Gastrocnemius medialis (tissue), 4 donors: ENCODE data around the gene FMC1. TPM values are rescaled to one million over a fixed set of nuclear protein-coding genes. Genes with fewer than 3 reads are reported as not detected.
A peak's percentile ranks its signal among the peaks of the same experiment; 100 is the strongest.

Experiments used
- ATAC-seq, 2 donors: fragments of 150-250 bp; one replicate each; pipeline ENCODE4 v1.9.1; 2016
- DNase-seq, 2 donors: peaks; one replicate each; pipeline ENCODE4 v3.0.0-alpha.2; 2019
- H3K27ac ChIP-seq, 4 donors: fragments of 200-600 bp; sonication (generic); 1 replicate in 1 of 4; 2 replicates in 3 of 4; pipeline ENCODE4 v1.5.1; 2016 to 2018; ENCODE audit warnings: mild to moderate bottlenecking in 2 of 4, moderate library complexity in 1 of 4
- H3K27me3 ChIP-seq, 3 donors: fragments of 200-600 bp; sonication (generic) in 2 of 3; 1 replicate in 1 of 3; 2 replicates in 2 of 3; pipeline versions ENCODE4 v1.5.1 to v1.6.0; 2016 to 2019; ENCODE audit warnings: mild to moderate bottlenecking in 1 of 3, moderate library complexity in 1 of 3
- H3K36me3 ChIP-seq, 2 donors: fragments of 200-600 bp; sonication (generic) in 1 of 2; one replicate each; pipeline ENCODE4 v1.5.1; 2017 to 2018
- H3K4me1 ChIP-seq, 2 donors: fragments of 200-600 bp; sonication (generic) in 1 of 2; one replicate each; pipeline ENCODE4 v1.5.1; 2016 to 2017; ENCODE audit warnings: mild to moderate bottlenecking in 2 of 2
- H3K4me3 ChIP-seq, 4 donors: fragments of 200-600 bp; sonication (generic) in 3 of 4; 1 replicate in 1 of 4; 2 replicates in 3 of 4; pipeline ENCODE4 v1.5.1; 2016 to 2019; ENCODE audit warnings: mild to moderate bottlenecking in 2 of 4
- H3K9me3 ChIP-seq, 3 donors: fragments of 200-600 bp; sonication (generic) in 2 of 3; 1 replicate in 1 of 3; 2 replicates in 2 of 3; pipeline ENCODE4 v1.5.1; 2016 to 2019
- POLR2A ChIP-seq, 2 donors: fragments of 450-650 bp; IDR thresholded peaks; one replicate each; pipeline ENCODE4 v1.6.1; 2017; ENCODE audit warnings: antibody characterized with exemption in 2 of 2, mild to moderate bottlenecking in 2 of 2, moderate library complexity in 2 of 2
- in situ Hi-C, 4 donors: fragments of 200-750 bp; cut with MboI; loops; one replicate each; pipeline versions ENCODE4 v1.15.0 to v1.8.0; 2017; ENCODE audit warnings: low sequenced_read_pairs in 4 of 4
- intact Hi-C: fragments of 100-400 bp; cut with DNase I; formaldehyde crosslinking; loops from one replicate; pipeline ENCODE4 v1.15.1; 2023; ENCODE audit warnings: low total_unique reads
- total RNA-seq, 4 donors: library from RNA; depleted of rRNA; stranded (reverse); fragments of >200 nt; gene quantifications; one replicate each; pipeline versions ENCODE4 v1.1.0 to v1.2.3, GENCODE V29; 2016
- TF ChIP-seq, protein P1 (sequence below), 5 experiments: fragments of 450-650 bp in 3 of 5; fragments of 200-600 bp in 2 of 5; sonication (generic) in 2 of 5; IDR thresholded peaks in 4 of 5; conservative IDR thresholded peaks in 1 of 5; 1 replicate in 4 of 5; 2 replicates in 1 of 5; pipeline ENCODE4 v1.5.1; 2016 to 2019; ENCODE audit warnings: antibody characterized with exemption in 5 of 5, mild to moderate bottlenecking in 3 of 5, moderate library complexity in 3 of 5

FMC1 gene
- total RNA-seq, 4 donors from 2014 or later = 19.3 to 32.6 (median 31.3) TPM

GRCh38 chr7:139361523-139361922 lies 20.4 kb downstream of the FMC1 start:
- Histone ChIP-seq H3K36me3 (peaks cover 0 to 8% of the 10 kb centered on the region in 2 donors), H3K27ac (peak overlapping the region; percentile 99 to 100 (median 100)), H3K4me3 (peak overlapping the region; percentile 84 to 99 (median 95)), H3K9me3 (no peaks in the 10 kb centered on the region), H3K4me1 (peaks cover 44 to 47% of the 10 kb centered on the region in 2 donors), H3K27me3 (no peaks in the 10 kb centered on the region)
- ATAC-seq (no peak), DNase-seq (no peak)
- in situ Hi-C loops = loop anchor here in 1 of 4 donors (25.0 kb wide), 1 partner anchor 249 kb away; the partner anchor contains the start of gene ZC3HAV1
- intact Hi-C loops = loop anchor here (5.0 kb wide), 1 partner anchor 61 kb away; no protein-coding TSS in a partner anchor
- TF ChIP-seq, protein P1, sequence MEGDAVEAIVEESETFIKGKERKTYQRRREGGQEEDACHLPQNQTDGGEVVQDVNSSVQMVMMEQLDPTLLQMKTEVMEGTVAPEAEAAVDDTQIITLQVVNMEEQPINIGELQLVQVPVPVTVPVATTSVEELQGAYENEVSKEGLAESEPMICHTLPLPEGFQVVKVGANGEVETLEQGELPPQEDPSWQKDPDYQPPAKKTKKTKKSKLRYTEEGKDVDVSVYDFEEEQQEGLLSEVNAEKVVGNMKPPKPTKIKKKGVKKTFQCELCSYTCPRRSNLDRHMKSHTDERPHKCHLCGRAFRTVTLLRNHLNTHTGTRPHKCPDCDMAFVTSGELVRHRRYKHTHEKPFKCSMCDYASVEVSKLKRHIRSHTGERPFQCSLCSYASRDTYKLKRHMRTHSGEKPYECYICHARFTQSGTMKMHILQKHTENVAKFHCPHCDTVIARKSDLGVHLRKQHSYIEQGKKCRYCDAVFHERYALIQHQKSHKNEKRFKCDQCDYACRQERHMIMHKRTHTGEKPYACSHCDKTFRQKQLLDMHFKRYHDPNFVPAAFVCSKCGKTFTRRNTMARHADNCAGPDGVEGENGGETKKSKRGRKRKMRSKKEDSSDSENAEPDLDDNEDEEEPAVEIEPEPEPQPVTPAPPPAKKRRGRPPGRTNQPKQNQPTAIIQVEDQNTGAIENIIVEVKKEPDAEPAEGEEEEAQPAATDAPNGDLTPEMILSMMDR (IDR thresholded peaks at IDR 0.05 in 4 of 5, conservative IDR thresholded peaks at IDR 0.05 in 1 of 5) = no peak
- no peak for TF ChIP-seq POLR2A (IDR thresholded peaks at IDR 0.05)

GRCh38 chr7:139362302-139362701 lies 21.2 kb downstream of the FMC1 start:
- Histone ChIP-seq H3K9me3 (no peaks in the 10 kb centered on the region), H3K27ac (peak overlapping the region; percentile 18 to 100 (median 100)), H3K4me1 (peaks cover 44 to 53% of the 10 kb centered on the region in 2 donors), H3K27me3 (no peaks in the 10 kb centered on the region), H3K36me3 (peaks cover 0 to 8% of the 10 kb centered on the region in 2 donors), H3K4me3 (peak overlapping the region in 2 of 4 donors; percentile 84 to 98)
- DNase-seq (no peak), ATAC-seq (no peak)
- no peak for TF ChIP-seq POLR2A (IDR thresholded peaks at IDR 0.05)
- TF ChIP-seq, protein P1 (IDR thresholded peaks at IDR 0.05 in 4 of 5, conservative IDR thresholded peaks at IDR 0.05 in 1 of 5) = no peak
- in situ Hi-C loops = loop anchor here in 1 of 4 donors (25.0 kb wide), 1 partner anchor 250 kb away; the partner anchor contains the start of gene ZC3HAV1
- intact Hi-C loops = loop anchor here (5.0 kb wide), 1 partner anchor 60 kb away; no protein-coding TSS in a partner anchor

DNA sequence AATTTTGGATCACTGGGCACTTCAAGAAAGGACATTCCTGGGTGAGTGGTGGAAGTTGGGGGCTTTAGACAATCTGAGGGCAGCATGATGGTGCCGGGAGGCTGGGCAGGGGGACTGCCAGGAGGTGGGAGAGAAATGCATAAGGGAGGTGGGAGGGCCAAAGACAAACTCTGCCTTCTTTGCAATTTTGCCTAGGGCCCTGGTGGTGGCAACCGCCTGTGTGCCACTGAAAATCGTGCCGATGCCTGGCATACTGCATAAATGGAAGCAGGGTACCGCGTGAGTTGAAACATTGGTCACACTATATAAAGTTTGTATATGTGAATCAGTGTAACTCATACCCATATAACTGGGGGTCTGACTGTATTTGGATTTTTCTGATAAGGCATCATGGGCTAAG lies 21.8 kb downstream of the FMC1 start:
- no peak for DNase-seq
- Histone ChIP-seq H3K4me3 (no peak overlapping the region), H3K27me3 (no peaks in the 10 kb centered on the region), H3K36me3 (peaks cover 0 to 8% of the 10 kb centered on the region in 2 donors), H3K9me3 (no peaks in the 10 kb centered on the region), H3K4me1 (peaks cover 43 to 60% of the 10 kb centered on the region in 2 donors), H3K27ac (peak overlapping the region in 3 of 4 donors; percentile 99 to 100 (median 100))
- TF ChIP-seq, protein P1 (IDR thresholded peaks at IDR 0.05 in 4 of 5, conservative IDR thresholded peaks at IDR 0.05 in 1 of 5) = no peak
- TF ChIP-seq POLR2A (IDR thresholded peaks at IDR 0.05) = no peak
- in situ Hi-C loops = loop anchor here in 1 of 4 donors (25.0 kb wide), 1 partner anchor 251 kb away; the partner anchor contains the start of gene ZC3HAV1
- no peak for ATAC-seq
- intact Hi-C loops = loop anchor here (5.0 kb wide), 1 partner anchor 59 kb away; no protein-coding TSS in a partner anchor

- H3K4me3 ChIP-seq = no peak overlapping the region
- in situ Hi-C loops = loop anchor here in 1 of 4 donors (25.0 kb wide), 1 partner anchor 253 kb away; the partner anchor contains the start of gene ZC3HAV1
- peaks cover 0 to 8% of the 10 kb centered on the region in 2 donors for H3K36me3 ChIP-seq
- DNase-seq (no peak), ATAC-seq (no peak)
- intact Hi-C loops = no loop called here
- H3K27me3 ChIP-seq = no peaks in the 10 kb centered on the region
- H3K4me1 ChIP-seq = peaks cover 58 to 76% of the 10 kb centered on the region in 2 donors
- H3K27ac ChIP-seq = no peak overlapping the region
- H3K9me3 ChIP-seq = no peaks in the 10 kb centered on the region
- no peak for TF ChIP-seq POLR2A (IDR thresholded peaks at IDR 0.05)
- TF ChIP-seq, protein P1 (IDR thresholded peaks at IDR 0.05 in 4 of 5, conservative IDR thresholded peaks at IDR 0.05 in 1 of 5) = no peak
These were observed 24.2 kb downstream of the FMC1 start for GRCh38 chr7:139365336-139365735.
